Right lobe of liver (tissue), 4 donors: Measurements from ENCODE around the gene FMN1.

ENCODE experiments used
- POLR2A ChIP-seq: fragments of 450-650 bp; IDR thresholded peaks from one replicate; pipeline ENCODE4 v1.6.1; 2017; ENCODE audit warnings: antibody characterized with exemption, mild to moderate bottlenecking
- TF ChIP-seq, protein P1 (sequence below), 4 donors: fragments of 200-600 bp in 3 of 4; fragments of 450-650 bp in 1 of 4; IDR thresholded peaks; one replicate each; pipeline versions ENCODE4 v1.5.1 to v1.8.0; 2016 to 2022; ENCODE audit warnings: antibody characterized with exemption in 4 of 4, mild to moderate bottlenecking in 2 of 4
- donor health status: DM: no; HTN: no; CAD: no.
- donor health status: DM: no; HTN: no; CAD: no.
- donor health status: DM: no; HTN: yes; CAD: no.

DNA sequence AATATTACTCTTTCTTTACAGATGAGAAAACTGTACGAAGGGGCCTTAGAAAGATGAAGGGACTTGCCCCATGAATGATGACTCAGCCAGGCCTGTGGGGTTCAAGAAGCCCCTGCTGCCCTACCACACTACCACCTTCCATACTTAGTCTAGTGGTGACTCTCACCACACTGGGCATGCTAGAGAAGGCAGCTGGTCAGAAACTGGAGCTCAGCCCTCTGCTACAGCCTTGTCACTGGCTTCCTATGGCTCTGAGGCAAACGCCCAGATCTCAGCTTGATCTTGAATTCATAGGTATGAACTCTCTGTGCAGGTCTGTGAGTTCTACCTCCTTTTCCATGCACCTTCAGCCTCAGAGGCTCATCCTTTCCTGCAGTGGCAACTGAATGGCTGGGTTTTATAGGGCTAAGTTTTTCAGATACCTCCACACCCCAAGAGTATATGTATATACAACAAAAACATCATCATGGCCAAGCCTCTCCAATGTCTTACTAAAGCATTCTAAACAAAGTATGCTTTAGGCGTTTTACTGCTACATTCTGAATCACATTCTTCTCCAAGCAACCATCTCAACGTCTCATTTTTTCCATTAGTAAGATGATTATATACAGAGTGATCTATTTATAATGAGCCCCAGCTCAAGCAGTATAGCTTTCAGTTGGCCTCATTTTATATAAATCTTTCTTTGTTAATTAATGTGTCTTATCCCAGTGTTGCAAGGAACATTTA is 242.6 kb downstream of the FMN1 start:
- TF ChIP-seq, protein P1, sequence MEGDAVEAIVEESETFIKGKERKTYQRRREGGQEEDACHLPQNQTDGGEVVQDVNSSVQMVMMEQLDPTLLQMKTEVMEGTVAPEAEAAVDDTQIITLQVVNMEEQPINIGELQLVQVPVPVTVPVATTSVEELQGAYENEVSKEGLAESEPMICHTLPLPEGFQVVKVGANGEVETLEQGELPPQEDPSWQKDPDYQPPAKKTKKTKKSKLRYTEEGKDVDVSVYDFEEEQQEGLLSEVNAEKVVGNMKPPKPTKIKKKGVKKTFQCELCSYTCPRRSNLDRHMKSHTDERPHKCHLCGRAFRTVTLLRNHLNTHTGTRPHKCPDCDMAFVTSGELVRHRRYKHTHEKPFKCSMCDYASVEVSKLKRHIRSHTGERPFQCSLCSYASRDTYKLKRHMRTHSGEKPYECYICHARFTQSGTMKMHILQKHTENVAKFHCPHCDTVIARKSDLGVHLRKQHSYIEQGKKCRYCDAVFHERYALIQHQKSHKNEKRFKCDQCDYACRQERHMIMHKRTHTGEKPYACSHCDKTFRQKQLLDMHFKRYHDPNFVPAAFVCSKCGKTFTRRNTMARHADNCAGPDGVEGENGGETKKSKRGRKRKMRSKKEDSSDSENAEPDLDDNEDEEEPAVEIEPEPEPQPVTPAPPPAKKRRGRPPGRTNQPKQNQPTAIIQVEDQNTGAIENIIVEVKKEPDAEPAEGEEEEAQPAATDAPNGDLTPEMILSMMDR (IDR thresholded peaks at IDR 0.05): no peak
- no peak for TF ChIP-seq POLR2A
